ENCODE results near the gene TSC2.

- TF ChIP-seq POLR2AphosphoS5 (IDR thresholded peaks at IDR 0.05), result no peak
- no peak for TF ChIP-seq CTCF (IDR thresholded peaks at IDR 0.05)
- TF ChIP-seq POLR2A (IDR thresholded peaks at IDR 0.05), result no peak
Measured at GRCh38 chr16:2025878-2026460, 21.8 kb upstream of the TSC2 start.
